Coronary artery (tissue), 2 donors: ENCODE data around the gene BCL2L2.
"Not testable (repeated sequence)": the region's sequence is repeated elsewhere in the genome, so short reads cannot be mapped to it uniquely, and the experiment has no call there.

Experiments
- DNase-seq: peaks from one replicate; pipeline ENCODE4 v3.0.0-alpha.2; 2017; ENCODE audit warnings: low spot score
- H3K27ac ChIP-seq, 2 donors: fragments of 200-600 bp; sonication (generic); one replicate each; pipeline ENCODE4 v1.5.1; 2016 to 2019
- H3K4me3 ChIP-seq: fragments of 200-600 bp; sonication (generic); 2 replicates; pipeline ENCODE4 v1.5.1; 2016; ENCODE audit warnings: mild to moderate bottlenecking, moderate library complexity
- CTCF ChIP-seq: fragments of 200-600 bp; sonication (generic); IDR thresholded peaks from one replicate; pipeline ENCODE4 v1.5.1; 2019; ENCODE audit warnings: antibody characterized with exemption

BCL2L2 gene

GRCh38 chr14:23306412-23307145, at the start of gene BCL2L2:
Gene BCL2L2, plus strand, starts transcription at chr14:23306833. Its CDS starts 935 bp downstream, at chr14:23307768.
- no peak for TF ChIP-seq CTCF
- peak; percentile 96 for DNase-seq
- Histone ChIP-seq H3K27ac (peak within 1 kb of the TSS; percentile 85 to 89), H3K4me3 (peak within 1 kb of the TSS; percentile 77)

- H3K4me3 ChIP-seq: no peak overlapping the region
- no peak for TF ChIP-seq CTCF
- H3K27ac ChIP-seq: no peak overlapping the region
- DNase-seq: no peak
Measured at GRCh38 chr14:23258256-23258655, 48.4 kb upstream of the BCL2L2 start.

- no peak for DNase-seq
- no peak for TF ChIP-seq CTCF
- Histone ChIP-seq H3K4me3 (no peak overlapping the region), H3K27ac (no peak overlapping the region)
Measured at GRCh38 chr14:23259426-23259825, 47.2 kb upstream of the BCL2L2 start.

- H3K4me3 ChIP-seq, H3K27ac ChIP-seq, DNase-seq: not testable (repeated sequence)
Measured at GRCh38 chr14:23260849-23261248, 45.8 kb upstream of the BCL2L2 start.

- DNase-seq: no peak
- Histone ChIP-seq H3K4me3 (no peak overlapping the region), H3K27ac (no peak overlapping the region)
- no peak for TF ChIP-seq CTCF
Measured at GRCh38 chr14:23269193-23269592, 37.4 kb upstream of the BCL2L2 start.

GRCh38 chr14:23275412-23275811, 31.2 kb upstream of the BCL2L2 start:
- TF ChIP-seq CTCF: no peak
- Histone ChIP-seq H3K4me3 (no peak overlapping the region), H3K27ac (no peak overlapping the region)
- no peak for DNase-seq

GRCh38 chr14:23277189-23277588, 29.4 kb upstream of the BCL2L2 start:
- no peak overlapping the region for H3K4me3 ChIP-seq
- H3K27ac ChIP-seq: no peak overlapping the region
- DNase-seq: no peak
- TF ChIP-seq CTCF: no peak

GRCh38 chr14:23277928-23278327, 28.7 kb upstream of the BCL2L2 start:
- not testable (repeated sequence) for H3K27ac ChIP-seq, DNase-seq, H3K4me3 ChIP-seq
